GM21381 (cell line): ENCODE measurements around the gene LRIG3.
"Not testable (repeated sequence)": the region's sequence is repeated elsewhere in the genome, so short reads cannot be mapped to it uniquely, and the experiment has no call there.

Source experiments
- ATAC-seq: cut with Tn5 transposase; IDR thresholded peaks from one replicate; pipeline ENCODE4 v1.9.1; 2021; ENCODE audit warnings: mild to moderate bottlenecking, moderate library complexity; ENCODE audit not compliant: unreplicated experiment

The LRIG3 gene

GRCh38 chr12:58907391-58907790, 12.9 kb downstream of the LRIG3 start:
- no peak for ATAC-seq

DNA sequence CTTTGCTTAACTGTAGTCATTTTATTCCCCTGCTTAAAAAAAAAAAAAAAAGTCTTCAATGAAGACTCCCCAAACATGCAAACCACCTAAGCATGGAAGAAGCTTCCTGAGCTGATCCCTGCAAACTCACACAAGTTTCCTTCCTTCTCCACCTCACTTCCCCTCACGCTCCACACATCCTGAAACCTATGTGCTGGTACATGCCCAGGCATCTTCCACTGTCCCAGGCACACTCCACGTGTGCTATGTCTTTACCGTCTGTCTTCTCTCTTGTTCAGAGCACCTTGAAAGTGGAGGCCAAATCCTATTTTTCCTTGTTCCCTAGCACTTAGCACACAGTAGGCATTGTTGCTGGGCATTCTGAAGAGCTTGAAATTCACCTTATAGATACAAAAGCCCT, 13.4 kb downstream of the LRIG3 start:
- no peak for ATAC-seq

DNA sequence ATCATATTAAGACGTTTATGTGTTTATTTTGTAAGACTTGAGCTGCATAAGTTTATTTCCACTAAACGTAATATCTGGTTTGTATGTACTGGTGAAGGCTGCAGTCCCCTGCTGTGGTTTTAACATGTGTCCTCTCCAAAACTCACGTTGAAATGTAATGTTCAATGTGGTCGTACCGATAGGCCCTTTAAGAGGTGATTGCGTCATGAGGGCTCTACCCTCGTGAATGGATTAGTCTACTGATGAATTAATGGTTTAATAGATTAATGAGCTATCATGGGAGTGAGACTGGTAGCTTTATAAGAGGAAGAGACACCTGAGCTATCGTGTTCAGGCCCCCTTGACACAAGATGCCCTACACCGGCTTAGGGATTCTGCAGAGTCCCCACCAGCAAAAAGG, 14.9 kb downstream of the LRIG3 start:
- ATAC-seq: no peak

- ATAC-seq: not testable (repeated sequence)
Observed at GRCh38 chr12:58902726-58903125, 17.6 kb downstream of the LRIG3 start.

DNA sequence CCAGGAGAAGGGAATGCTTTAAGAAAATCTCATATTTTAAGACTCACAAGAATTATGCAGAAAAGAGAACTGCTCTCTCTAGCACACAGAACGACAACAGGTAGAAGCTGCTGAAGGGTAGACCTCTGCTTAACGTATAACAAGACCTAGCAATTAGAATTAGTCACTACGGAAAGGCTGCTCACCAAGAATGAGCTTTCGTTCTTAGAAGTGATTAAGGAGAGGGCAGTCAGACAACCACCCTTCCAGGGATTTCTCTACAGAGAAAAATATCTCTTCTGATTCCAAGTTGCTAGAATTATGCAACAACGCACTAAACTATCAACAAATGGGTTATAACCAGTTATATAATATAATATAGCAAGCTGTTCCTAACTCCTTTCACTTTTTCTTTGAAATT, 18.6 kb downstream of the LRIG3 start:
- ATAC-seq: no peak

DNA sequence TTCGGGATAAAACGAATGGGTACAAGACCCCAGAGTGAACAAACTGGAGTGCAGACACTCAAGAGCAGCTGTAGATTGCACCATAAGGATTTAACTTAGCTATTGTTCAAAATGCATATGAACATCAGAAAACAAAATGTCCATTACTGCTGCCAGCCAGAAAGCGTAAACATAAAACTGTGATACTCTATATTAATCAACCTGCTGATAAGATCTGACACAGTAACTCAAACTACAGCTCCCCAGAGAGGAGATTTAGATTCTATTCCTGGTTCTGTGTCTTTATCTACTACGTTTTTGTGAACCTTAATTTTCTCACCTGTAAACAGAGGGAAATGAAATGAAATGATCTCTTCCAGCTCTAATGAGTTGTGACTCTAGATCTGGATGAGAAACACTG, 22.3 kb downstream of the LRIG3 start:
- ATAC-seq: no peak

GRCh38 chr12:58896278-58896677, 24.0 kb downstream of the LRIG3 start:
- ATAC-seq: no peak

DNA sequence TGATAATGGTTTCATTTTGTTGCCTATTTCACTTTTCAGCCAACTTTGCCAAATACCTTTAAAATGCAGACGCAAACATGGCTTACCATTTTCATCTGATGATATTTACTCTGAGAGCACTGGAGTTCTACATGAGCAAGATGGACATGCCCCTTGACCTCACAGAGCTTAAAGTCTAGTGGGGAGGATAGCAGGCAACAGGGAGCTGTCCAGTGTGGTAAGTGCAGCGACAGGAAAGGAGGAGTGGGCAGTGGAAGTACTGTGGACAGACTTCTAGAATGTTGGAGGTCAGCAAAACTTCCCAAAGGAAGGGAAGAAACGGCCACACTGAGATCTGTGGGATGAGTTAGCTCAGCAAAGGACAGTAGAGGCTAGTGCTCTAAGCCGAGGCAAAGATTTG, 25.3 kb downstream of the LRIG3 start:
- no peak for ATAC-seq

GRCh38 chr12:58894040-58894439, 26.3 kb downstream of the LRIG3 start:
- no peak for ATAC-seq

GRCh38 chr12:58893495-58893894, 26.8 kb downstream of the LRIG3 start:
- ATAC-seq: no peak

DNA sequence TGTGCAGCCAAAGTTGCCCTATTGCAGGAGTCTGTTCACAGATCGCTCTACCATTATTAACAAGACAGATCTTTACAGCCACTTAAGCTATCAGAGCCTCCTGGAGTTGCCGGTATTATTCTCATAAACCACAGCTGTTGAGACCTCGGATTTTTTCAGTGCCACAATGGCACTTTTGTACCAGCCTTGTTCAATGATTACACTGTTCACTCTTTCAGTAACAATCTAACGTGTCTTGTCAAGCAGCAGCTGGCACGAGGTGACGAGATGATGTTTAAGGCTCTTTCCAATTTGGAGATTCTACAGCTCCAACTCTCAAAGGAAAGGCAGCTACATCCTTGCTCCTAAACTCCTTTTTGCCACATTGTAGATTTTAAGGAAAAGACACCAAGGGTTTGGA, 30.7 kb downstream of the LRIG3 start:
- no peak for ATAC-seq

GRCh38 chr12:58888131-58888783, 32.0 kb downstream of the LRIG3 start:
- ATAC-seq: no peak

DNA sequence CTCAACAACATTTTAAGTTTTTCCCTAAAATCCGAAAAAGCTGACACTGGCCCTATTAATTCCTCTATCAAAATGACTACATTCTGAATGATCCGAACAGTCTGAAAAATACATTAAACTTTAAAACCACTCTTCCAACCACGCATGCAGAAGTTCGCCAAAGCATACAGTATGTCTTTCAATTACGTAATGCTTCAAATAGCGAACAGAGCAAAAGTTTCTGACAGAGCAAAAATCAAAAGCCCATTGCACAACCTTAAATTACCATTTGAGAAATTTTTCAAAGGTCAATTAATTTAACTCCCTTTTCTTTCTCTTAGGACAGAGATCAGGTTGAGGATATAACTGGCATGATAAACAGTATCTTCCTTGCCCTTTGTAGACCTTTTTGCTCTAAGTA, 33.2 kb downstream of the LRIG3 start:
- ATAC-seq: no peak

GRCh38 chr12:58886474-58886873, 33.8 kb downstream of the LRIG3 start:
- no peak for ATAC-seq

DNA sequence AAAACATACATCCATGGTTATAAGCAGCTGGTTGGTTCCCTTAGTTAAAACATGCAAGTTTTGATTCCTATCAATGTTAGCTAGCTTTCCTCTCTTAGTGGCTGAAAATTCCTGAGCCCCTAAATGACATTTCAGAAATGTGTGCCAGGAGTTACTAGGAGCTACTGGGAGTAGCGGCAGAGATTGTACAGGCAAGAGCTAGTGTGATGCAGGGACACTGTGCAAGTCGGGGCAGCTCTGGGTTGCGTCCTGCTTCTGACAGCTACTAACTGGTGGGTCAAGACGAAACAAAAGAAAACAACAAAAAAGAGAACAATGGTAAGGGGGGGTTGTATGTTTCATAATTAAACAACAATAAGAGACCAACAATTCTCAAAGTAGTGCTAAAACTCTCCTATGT, 35.4 kb downstream of the LRIG3 start:
- no peak for ATAC-seq

DNA sequence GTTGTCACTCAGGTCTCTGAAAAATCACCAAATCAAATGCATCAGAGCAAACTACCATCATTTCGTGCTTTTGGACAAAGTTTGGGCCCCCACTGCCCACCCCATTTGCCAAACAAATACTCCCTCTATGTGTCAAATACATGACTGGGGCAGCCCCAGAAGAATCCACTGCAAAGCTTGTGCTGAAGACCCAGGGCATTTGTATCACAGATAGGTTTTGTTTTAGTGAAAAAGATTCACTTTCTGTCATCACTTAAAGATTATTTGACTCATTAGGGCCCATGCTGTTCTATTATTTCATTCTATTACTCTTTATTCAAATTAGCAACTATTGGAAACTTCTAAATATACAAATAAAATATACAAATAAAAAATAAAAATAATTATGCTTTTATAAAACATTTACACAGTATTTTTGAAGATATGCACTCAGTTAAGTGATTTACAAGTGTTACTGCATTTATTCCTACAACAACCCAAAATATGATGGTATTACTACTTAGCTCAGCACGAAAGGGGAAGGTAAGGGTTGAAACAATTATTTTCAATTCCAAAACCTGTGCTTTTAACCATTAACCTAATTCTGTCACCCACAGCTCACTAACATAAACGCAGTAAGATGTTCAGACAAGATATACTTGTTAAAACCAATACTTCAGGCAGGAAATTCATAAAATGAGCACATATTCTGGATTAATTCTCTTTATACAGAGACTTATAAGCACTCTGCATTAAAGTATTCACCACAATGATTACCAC, 36.5 kb downstream of the LRIG3 start:
- ATAC-seq: no peak

DNA sequence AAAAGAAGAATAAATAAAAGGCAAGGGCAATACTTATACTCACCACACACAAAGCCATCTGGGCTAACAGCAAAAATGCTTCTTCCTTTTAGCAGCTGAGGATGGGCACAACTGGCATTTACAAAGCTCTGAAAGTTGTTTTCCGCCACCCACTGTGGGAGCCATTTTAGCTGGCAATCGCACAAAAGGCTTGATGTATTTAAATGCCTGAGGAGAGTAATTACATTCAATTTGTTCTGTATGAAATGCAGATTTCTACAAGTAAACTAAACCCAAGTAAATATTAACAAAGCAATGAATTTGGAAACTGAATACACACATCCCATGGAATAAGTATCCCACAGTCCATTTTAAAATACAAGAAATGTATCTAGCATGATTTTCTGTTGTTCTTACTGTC, 37.5 kb downstream of the LRIG3 start:
- no peak for ATAC-seq

DNA sequence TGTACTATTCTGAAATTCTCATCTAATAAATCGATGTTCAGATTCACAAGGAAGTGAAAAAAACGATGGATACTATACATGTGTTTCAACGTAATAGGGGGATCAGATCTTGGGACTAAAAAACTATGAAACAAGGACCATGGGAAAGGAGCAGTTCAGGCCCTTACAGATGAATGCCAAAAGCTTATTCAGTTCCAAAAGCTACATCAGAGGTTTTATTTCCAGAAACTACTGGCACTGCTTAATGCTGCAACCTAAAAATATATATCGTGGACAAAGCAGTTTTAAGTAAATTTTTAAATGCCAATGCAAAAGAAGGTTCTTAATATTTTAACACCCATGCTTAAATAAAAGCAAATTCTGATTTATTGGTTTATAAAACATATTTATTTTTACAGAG, 38.5 kb downstream of the LRIG3 start:
- ATAC-seq: no peak

DNA sequence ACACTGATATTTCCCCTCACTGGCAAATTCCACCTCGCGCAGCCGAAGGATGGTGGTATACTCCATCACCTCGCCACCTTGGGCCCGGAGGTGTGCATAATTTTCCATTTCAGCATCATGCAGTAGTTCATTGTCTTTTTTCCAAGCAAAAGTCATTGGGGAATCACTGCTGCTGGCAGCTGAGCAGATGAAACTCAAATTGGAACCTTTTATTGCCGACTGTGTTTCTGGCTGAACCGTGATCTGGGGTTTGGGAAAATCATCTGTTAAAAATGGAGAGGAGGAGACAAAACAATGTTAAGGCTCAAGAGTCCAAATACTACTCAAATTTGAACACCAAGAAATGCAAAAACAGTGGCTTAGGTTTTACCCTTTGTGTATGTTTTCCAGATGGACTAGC, 39.7 kb downstream of the LRIG3 start:
- no peak for ATAC-seq

DNA sequence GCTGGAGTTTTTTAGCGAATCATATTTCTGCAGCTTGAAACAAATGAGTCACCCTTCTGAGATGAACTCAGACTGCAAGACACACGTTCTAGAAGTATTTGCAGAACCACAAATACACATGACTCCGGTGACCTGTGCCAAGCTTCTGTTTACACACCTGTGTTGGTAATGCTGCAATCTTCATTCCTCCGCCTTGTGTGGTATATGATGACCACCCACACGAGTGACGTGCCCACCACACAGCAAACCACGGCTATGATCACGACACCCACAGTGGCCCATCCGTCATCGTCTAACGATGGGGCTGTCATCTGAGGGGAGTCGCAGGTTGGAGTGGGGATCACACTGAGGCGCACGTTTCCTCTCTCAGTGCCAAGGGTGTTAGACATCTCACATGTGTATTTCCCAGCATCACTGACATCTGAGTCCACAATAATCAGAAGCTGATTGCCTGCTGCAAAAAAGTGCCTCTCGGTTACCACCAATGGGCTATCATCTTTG, 43.0 kb downstream of the LRIG3 start:
- no peak for ATAC-seq

GRCh38 chr12:58873496-58873895, 46.8 kb downstream of the LRIG3 start:
- no peak for ATAC-seq

DNA sequence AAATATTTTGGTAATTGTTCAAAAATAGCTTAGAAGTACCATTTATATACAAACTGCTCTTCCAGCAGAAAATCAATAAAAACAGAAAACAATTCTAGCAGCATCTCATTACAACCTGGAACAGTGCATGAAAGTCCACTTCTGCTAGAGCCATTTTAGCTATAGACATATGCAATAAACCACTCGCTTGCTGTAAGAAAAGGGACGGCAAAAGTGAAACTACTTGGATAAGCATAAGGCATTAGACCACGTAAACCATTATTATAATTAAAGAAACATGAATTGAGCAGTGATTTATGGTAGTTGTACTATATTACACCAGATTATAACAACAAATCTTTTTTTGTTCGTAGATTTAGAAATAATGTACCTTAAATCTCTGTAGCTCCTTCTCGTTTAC, 48.7 kb downstream of the LRIG3 start:
- ATAC-seq: no peak

DNA sequence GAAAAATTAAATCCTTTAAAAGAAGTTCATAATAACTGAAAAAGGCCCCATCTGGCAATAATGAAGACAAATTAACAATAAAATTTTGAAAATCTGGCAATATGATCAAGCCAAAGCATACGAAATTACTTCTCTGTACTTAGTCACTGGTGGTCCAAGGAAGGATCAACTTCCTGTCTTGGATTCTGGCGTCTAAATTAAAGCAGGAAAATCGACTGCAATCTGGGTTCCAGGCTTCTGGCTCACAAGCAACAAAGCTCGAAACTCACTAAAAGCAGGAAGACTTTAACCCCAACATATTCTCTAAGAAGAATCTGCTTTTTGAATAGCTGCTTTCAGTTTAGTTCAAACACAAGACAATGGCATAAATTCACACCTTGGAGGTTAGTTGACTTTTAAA, 49.7 kb downstream of the LRIG3 start:
- ATAC-seq: no peak
